Stromal cell of bone marrow (primary cell): ENCODE measurements around the gene HHIPL2.
"Not testable (repeated sequence)": the region's sequence is repeated elsewhere in the genome, so short reads cannot be mapped to it uniquely, and the experiment has no call there.

Experiments
- DNase-seq: peaks from one replicate; pipeline ENCODE4 v3.0.0-alpha.2; 2012; ENCODE audit warnings: low read depth

Gene HHIPL2

GRCh38 chr1:222539951-222540597 is 7.8 kb downstream of the HHIPL2 start:
- DNase-seq = peak; percentile 76

- DNase-seq = no peak
Observed at GRCh38 chr1:222535455-222535854, 12.4 kb downstream of the HHIPL2 start.

- DNase-seq = no peak
Observed at GRCh38 chr1:222530852-222531251, 17.1 kb downstream of the HHIPL2 start.

DNA sequence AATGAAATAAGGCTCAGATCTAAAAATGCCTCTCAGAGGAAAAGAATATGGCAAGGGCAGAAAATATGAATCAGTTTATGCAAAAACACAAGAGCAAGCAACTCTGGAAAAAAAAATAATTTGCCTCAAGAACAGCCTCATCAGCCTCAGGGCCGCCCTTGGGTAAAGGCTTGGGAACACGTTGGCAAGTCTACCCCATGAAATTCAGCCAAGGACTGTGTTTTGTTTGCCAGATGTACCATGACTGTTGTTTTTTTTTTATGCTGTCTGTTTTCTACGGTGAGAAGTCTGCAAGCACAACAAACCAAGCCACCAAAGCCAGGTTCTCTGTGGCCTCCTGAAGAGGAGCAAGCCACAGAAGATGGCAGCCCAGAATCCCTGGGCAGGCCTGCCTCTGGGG is 18.0 kb downstream of the HHIPL2 start:
- no peak for DNase-seq

- DNase-seq = no peak
Observed at GRCh38 chr1:222529181-222529580, 18.7 kb downstream of the HHIPL2 start.

DNA sequence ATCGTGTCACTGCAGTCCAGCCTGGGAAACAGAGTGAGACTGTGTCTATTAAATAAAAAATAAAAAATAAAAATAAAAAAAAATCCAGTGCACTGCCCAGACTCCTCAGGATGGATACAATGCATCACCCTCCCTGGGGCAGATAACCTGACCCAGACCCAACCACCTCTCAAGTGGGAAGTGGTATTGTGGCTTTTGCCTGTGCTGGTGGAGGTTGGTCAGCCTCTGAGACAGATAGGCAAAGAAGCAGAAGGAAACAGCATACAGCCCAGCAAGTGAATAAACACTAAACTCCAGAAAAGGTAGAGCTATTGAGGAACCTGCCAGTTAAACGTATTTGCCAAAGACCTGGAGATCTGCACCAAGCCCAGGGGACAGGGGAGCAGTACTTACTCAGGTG is 22.0 kb downstream of the HHIPL2 start:
- DNase-seq = no peak

GRCh38 chr1:222523852-222524251 is 24.1 kb downstream of the HHIPL2 start:
- DNase-seq = no peak

DNA sequence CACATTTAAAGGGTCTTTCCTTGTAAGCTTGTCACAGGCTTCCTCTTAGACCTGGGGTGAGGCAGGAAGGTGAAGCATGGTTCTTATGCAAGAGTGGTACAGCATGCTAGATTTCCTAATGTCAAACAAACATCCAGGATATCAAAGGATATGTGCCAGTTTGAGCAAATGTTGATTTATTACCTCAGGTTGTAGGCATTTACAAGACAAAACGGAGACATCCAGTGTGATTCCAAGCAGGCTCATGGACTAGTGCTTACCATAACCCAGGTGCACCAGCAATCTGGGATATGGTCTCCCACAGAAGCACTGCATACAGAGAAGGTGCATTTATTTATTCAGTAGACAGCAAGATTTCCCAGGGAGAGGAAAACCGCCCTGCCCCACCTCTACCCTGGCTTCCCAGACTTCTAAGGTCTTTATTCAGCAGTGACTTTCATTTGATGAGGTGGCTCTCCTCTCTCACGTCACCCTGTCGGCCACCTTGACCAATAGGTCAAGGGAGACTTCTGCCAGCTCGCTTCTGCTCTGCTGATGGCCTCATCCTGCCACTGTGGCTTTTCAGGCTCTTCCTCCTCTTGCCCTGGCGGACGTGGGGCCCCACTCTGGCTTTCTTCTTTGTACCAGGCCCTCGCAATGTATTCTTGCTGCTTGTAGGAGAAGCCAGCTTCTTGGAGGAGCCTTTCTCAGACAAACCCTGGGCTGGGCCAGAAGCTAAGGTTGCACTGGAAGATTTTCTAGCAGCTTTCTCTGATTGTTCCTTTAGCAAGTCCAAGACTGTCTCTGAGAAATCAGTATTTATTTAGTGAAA is 25.6 kb downstream of the HHIPL2 start:
- DNase-seq = no peak

- no peak for DNase-seq
Observed at GRCh38 chr1:222521299-222522104, 26.4 kb downstream of the HHIPL2 start.

GRCh38 chr1:222489496-222489895 is 58.4 kb downstream of the HHIPL2 start:
- peak; percentile 83 for DNase-seq

DNA sequence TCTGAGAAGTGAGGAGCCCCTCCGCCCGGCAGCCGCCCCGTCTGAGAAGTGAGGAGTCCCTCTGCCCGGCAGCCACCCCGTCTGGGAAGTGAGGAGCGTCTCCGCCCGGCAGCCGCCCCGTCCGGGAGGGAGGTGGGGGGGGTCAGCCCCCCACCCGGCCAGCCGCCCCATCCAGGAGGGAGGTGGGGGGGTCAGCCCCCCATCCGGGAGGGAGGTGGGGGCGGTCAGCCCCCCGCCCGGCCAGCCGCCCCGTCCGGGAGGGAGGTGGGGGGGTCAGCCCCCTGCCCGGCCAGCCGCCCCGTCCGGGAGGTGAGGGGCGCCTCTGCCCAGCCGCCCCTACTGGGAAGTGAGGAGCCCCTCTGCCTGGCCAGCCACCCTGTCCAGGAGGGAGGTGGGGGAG is 60.1 kb downstream of the HHIPL2 start:
- not testable (repeated sequence) for DNase-seq

DNA sequence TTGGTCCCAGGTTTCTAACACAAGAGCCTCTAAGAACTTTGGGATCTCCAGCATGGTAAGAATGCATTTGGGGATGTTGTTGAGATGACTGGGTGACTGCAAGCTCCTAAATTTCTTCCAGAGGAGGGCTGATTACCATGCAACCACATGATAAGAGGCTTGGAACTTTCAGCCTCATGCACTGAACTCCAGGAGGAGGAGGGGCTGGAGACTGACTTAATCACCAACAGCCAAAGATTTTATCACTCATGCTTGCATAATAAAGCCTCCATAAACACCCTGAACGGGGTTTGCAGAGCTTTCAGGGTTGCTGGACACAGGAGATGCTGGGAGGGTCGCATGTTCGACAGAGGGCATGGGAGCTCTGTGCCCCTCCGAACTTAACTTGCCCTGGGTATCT is 63.9 kb downstream of the HHIPL2 start:
- peak; percentile 67 for DNase-seq

- DNase-seq = not testable (repeated sequence)
Observed at GRCh38 chr1:222479567-222479966, 68.3 kb downstream of the HHIPL2 start.

GRCh38 chr1:222476436-222476835 is 71.5 kb downstream of the HHIPL2 start:
- peak; percentile 51 for DNase-seq

- not testable (repeated sequence) for DNase-seq
Observed at GRCh38 chr1:222473717-222474116, 74.2 kb downstream of the HHIPL2 start.

- DNase-seq = not testable (repeated sequence)
Observed at GRCh38 chr1:222472776-222473540, 74.9 kb downstream of the HHIPL2 start.
